Measurements from ENCODE around the gene NCAPH2.

NCAPH2 gene

DNA sequence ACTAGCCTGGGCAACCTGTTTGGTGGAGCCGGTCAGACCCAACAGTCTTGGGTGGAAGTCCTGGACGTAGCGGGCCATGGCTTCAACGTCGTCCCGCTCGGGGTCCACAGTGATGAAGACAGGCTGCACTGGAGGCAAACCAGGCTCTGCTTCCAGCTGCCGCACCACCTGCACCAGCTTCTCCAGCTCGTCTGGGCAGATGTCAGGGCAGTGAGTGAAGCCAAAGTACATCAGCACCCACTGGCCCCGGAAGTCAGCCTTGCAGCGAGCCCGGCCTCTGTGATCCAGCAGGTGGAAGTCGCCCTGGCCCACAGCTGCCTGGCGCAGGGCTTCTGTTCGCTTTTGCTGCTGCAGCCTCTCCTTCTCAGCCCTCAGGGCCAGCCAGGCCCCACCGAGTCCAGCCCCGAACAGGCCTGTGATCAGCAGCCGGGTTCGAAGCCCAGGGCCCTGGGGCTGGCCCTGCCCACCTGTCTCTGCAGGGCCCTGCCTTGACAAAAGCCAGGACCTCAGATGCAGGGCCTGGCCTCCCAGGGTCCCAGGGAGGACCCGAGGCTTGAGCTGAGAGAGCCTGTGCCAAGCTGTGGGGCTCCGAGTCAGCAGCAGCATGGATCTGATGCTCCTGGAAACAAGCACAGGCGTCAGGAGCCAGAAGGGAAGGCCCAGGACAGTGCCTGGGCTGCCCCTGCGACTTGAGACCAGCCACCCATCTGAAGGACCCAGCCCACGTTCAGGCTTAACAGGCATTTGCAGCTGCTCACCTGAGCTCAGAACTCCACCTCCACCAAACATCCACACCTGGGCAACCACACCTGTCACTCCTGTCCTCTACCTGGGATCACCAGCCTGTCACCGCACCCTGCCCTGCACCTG lies 16.0 kb downstream of the NCAPH2 start:
- Mint-ChIP-seq H3K9me3 (no peaks in the 10 kb centered on the region), H3K4me3 (peak overlapping the region; percentile 92 to 93), H3K36me3 (peaks cover 59 to 61% of the 10 kb centered on the region in 2 donors), H3K4me1 (peaks cover 36 to 62% of the 10 kb centered on the region in 2 donors), H3K27ac (peak overlapping the region; percentile 96), H3K27me3 (no peaks in the 10 kb centered on the region)
- no peak for ATAC-seq (replicated peaks)
- no peak for DNase-seq

DNA sequence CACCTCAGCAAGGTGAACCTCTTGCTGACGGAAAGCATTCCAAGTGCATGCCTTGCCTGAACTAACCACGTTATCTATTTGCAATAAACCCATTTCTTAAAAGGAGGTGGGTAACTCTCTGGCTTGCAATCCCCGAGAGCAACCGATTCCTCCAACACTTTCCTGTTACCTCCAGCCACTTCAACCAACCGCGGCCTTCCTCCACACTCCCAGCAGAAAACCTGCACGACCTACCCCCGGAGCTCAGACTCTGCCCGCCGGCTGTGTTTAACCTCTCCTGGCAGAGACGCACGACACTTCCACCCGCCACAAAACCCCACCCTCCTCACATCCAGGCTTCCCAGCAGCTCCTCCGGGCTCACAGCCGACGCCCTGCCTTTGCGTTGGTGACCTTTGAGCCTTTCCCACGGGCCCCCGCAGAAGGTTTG lies 16.7 kb downstream of the NCAPH2 start:
- no peaks in the 10 kb centered on the region for H3K27me3 Mint-ChIP-seq
- peak overlapping the region; percentile 96 for H3K27ac Mint-ChIP-seq

DNA sequence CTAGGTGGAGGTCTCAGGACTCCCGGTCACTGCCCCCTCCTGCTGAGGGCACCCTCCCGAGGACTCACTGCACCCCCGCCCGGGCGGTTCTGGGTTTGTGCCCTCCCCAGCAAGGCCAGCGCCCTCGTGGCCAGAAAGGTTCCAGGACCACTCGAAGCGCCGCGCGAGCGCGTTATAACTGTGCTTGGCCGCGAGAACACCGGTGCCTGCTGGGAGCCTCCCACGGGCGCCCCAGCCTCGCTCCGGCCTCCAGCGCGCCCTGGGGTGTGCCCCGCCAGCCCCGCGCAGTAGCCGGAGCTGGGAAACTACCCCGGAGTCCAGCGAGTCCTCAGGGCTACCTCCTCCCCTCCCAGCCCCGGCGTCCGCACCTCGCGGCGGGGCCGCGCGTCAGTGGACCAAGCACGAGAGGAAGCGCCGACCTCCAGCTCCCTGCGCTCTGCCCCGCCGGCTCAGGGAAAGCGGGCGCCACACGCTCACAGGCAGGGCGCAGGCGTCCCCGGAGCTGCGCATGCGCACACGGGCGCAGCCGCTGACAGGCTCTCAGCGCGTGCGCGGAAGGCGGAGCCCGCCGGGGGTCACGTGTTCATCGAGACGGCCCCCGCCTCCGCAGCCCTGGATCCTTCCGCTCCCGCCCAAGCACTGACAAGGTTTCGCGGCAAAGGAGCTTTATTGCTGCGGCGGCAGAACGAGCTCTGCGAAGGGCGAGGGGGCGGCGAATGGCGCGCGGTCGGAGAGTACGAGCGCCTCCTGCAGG lies 17.3 kb downstream of the NCAPH2 start, which contains the start of gene SCO2:
SCO2 (minus strand) TSS at position 495 of the 754 bp plus-strand sequence. CDS start 1,187 bp downstream, outside the sequence.
- H3K4me1 Mint-ChIP-seq = peaks cover 38 to 66% of the 10 kb centered on the region in 2 donors

More for the DNA sequence above, 16.7 kb downstream of the NCAPH2 start:
- ATAC-seq (replicated peaks) = no peak
- no peaks in the 10 kb centered on the region for H3K9me3 Mint-ChIP-seq
- H3K4me1 Mint-ChIP-seq = peaks cover 38 to 66% of the 10 kb centered on the region in 2 donors
- no peak for DNase-seq
- peaks cover 56 to 57% of the 10 kb centered on the region in 2 donors for H3K36me3 Mint-ChIP-seq
- H3K4me3 Mint-ChIP-seq = peak overlapping the region; percentile 92 to 93

DNA sequence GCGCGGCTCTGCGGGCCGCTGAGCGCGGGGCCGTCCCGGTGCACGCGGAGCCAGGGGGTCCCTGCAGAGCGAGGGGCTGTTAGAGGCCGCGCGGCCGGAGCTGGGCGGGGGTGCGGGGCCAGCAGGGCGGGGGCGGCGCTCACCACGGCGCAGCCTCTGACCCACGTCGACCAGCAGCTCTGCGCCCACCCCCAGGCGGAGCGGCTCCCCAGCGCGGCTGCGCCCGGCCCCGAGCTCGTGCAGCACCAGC lies 17.8 kb downstream of the NCAPH2 start:
- Mint-ChIP-seq H3K27me3 (no peaks in the 10 kb centered on the region), H3K4me3 (peak overlapping the region; percentile 92 to 93), H3K9me3 (no peaks in the 10 kb centered on the region), H3K36me3 (peaks cover 49 to 53% of the 10 kb centered on the region in 2 donors), H3K4me1 (peaks cover 38 to 66% of the 10 kb centered on the region in 2 donors), H3K27ac (peak overlapping the region; percentile 96)
- ATAC-seq (replicated peaks) (no peak), DNase-seq (no peak)

More for the DNA sequence above, 17.3 kb downstream of the NCAPH2 start, which contains the start of gene SCO2:
- H3K36me3 Mint-ChIP-seq = peaks cover 52 to 54% of the 10 kb centered on the region in 2 donors
- peak; percentile 96 for DNase-seq
- H3K27me3 Mint-ChIP-seq = no peaks in the 10 kb centered on the region
- H3K4me3 Mint-ChIP-seq = peak within 1 kb of the TSS; percentile 92 to 93
- ATAC-seq (replicated peaks) = peak; percentile 57
- peak within 1 kb of the TSS; percentile 96 for H3K27ac Mint-ChIP-seq
- no peaks in the 10 kb centered on the region for H3K9me3 Mint-ChIP-seq

DNA sequence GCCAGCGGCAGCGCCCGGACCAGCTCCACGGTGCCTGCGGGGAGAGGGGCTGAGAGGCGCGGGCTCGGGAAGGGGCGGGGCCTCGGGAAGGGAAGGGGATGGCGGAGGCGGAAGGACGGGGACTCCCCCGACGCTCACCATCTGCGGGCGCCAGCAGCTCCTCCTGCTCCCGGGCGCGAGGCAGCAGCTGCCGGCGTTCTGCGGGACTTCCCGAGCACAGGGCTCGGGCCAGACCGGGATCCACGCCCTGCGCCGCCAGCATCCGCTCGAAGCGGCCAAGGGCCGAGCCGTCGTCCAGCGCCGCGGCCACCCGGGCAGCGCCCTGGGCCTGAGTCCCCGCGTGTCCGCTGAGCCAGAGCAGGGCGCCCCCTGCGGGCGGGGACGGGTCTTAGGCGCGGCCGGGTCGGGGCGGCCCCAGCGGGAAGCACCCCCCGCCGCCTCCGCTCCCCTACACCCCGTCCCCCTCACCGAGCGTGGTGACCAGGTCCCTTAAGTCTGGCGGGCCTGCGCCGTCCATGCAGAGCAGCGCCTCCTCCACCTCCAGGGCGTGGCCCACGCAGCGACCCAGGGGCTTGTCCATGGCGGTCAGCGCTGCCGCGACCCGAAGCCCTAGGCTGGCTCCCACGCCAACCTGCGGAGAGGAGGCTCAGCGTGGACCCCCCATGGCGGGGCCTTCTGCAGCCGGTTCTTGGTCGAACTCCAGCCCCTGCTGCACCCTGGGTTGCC lies 18.2 kb downstream of the NCAPH2 start:
- Mint-ChIP-seq H3K9me3 (no peaks in the 10 kb centered on the region), H3K4me3 (peak overlapping the region; percentile 92 to 93), H3K27ac (peak overlapping the region; percentile 94), H3K27me3 (no peaks in the 10 kb centered on the region), H3K36me3 (peaks cover 49 to 50% of the 10 kb centered on the region in 2 donors), H3K4me1 (peaks cover 40 to 70% of the 10 kb centered on the region in 2 donors)
- ATAC-seq (replicated peaks) (peak; percentile 28 to 37), DNase-seq (peak; percentile 86)

DNA sequence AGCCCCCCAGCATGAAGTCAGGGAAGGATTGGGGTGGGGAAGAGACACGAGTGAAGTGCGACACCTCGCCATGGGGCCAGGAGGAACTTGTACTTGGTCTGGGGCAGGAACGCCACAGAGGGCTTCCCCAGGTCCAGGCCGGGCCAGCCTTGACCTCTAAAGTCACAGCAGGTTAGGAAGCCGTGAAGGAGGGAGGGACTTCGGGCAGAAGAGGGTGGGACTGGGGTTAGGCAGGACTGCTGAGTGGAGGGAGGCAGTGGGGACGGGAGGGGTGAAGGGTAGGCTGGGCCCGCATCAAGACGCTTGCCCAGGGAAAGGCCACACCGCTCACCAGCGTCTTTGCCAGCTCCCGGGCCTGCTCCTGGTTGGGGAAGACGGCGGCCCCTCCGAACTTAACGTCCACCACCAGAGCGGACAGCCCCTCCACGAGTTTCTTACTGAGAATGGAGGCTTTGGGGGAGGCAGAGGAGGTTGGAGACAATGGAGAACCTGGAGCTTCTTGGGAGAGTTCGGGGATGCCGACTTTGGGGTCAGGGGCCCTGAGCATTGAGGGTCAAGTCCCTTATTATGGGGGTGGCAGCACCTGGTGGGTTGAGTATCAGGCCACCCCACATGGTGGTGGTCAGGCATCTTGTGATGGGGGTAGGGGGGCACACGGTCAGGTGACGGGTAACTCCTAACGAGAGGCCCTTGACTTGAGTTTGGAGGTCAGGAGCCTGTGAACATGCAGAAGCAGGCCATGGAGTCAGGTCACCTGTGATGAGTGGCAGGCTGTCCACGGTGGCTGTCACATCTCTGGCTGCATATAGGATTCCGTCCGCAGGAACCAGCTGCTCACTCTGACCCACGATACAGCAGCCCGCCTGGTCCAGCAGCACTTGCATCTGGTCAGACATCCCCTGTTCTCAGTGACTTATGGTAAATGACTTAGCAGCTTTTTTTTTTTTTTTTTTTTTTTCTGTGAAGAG lies 19.1 kb downstream of the NCAPH2 start:
- Mint-ChIP-seq H3K4me3 (peak overlapping the region; percentile 87 to 93), H3K27me3 (no peaks in the 10 kb centered on the region), H3K36me3 (peaks cover 46 to 47% of the 10 kb centered on the region in 2 donors), H3K9me3 (no peaks in the 10 kb centered on the region), H3K27ac (peak overlapping the region; percentile 94), H3K4me1 (peaks cover 40 to 70% of the 10 kb centered on the region in 2 donors)
- peak; percentile 70 for DNase-seq
- peak; percentile 22 to 23 for ATAC-seq (replicated peaks)

DNA sequence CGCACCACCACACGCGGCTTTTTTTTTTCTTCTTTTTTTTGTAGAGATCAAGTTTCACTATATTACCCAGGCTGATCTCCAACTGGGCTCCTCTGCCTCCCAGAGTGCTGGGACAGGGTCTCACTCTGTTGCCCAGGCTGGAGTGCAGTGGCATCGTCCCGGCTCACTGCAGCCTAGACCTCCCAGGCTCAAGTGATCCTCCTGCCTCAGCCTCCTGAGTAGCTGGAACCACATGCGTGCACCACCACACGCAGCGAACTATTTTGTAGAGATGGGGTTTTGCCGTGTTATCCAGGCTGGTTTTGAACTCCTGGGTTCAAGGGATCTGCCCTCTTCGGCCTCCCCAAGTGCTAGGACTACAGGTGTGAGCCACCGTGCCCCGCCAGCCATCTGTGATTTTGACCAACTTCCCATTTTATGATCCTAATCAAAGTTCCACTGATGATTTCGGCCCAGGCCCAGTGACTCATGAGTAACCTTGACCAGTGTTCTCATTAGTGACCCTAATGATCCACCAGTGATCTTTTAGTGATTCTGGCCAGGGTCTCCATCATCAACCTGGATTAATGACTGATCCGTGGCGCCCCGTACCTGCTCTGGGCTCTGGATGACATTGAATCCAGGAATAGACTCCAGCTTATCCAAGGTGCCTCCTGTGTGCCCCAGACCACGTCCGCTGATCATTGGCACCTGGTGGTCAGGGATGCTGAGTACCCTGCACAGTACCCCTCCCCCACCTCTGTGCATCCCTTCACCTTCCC lies 20.1 kb downstream of the NCAPH2 start:
- ATAC-seq (replicated peaks) = no peak
- Mint-ChIP-seq H3K9me3 (no peaks in the 10 kb centered on the region), H3K27ac (peak overlapping the region; percentile 94), H3K4me1 (peaks cover 44 to 72% of the 10 kb centered on the region in 2 donors), H3K27me3 (no peaks in the 10 kb centered on the region), H3K36me3 (peaks cover 42 to 44% of the 10 kb centered on the region in 2 donors), H3K4me3 (peak overlapping the region; percentile 87 to 93)
- DNase-seq = no peak

DNA sequence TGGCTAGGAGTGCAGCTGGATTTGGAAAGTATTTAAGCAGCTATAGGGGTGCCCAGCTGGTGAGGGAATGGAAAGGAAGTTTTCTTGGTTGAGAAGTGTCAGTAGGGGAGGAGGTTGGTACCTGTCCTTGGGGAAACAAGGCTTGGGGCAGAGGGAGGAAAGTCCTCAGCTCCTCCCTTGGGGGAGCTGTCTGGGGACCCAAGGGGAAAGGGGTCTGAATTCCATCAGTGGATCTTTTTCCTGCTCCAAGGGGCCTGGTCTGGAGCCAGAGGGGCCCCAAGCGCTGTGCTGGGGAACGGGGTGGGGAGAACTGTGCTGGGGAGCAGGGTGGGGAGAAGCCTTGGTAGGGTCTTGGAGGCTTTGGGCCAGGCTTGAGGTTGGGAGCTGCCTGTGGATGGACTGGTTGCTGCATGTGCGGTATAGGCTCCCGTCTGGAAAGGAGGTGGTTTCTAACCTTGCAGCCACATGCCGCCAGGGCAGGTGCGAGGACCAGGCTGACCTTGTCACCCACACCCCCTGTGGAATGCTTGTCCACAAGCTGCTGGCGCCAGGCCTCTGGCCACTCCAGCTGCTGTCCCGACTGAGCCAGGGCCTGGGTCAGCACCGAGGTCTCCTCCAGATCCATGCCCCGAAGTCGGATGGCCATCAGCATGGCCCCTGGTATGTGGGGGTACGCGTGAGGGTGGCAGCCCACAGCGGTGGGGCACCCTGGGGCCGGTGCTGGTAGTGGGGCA lies 20.8 kb downstream of the NCAPH2 start:
- peaks cover 49 to 68% of the 10 kb centered on the region in 2 donors for H3K4me1 Mint-ChIP-seq
- no peak for ATAC-seq (replicated peaks)

DNA sequence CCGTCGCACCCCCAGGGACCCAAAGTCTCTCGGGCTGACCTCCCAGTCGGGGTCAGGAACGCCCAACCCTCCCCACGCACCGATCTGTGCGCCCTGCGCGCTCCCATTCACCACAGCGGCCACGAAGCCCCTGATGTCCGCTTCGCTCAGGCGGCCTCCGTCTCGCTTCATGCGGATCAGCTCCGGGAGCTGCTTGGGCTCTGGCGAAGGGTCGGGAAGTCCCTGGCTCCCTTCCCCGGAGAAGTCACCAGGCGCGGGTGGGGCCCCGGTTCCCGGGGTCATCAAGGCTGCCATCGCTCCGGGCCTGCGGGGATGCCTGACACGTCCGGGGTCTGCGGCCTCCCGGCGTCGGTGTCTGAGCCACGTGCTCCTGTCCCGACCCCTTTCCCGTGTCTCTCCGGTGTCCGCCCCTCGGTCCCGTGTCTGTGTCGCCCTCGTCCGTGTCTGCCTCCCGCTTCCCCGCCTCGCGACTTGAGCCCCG lies 21.4 kb downstream of the NCAPH2 start:
- no peak for DNase-seq
- peaks cover 48 to 68% of the 10 kb centered on the region in 2 donors for H3K4me1 Mint-ChIP-seq
- peak overlapping the region; percentile 87 to 93 for H3K4me3 Mint-ChIP-seq
- H3K36me3 Mint-ChIP-seq = peaks cover 35 to 39% of the 10 kb centered on the region in 2 donors
- H3K27ac Mint-ChIP-seq = peak overlapping the region; percentile 94
- no peaks in the 10 kb centered on the region for H3K9me3 Mint-ChIP-seq
- no peak for ATAC-seq (replicated peaks)
- H3K27me3 Mint-ChIP-seq = no peaks in the 10 kb centered on the region

More for the DNA sequence above, 20.8 kb downstream of the NCAPH2 start:
- DNase-seq = no peak
- no peaks in the 10 kb centered on the region for H3K9me3 Mint-ChIP-seq
- H3K27ac Mint-ChIP-seq = peak overlapping the region; percentile 94
- peak overlapping the region; percentile 87 to 93 for H3K4me3 Mint-ChIP-seq
- no peaks in the 10 kb centered on the region for H3K27me3 Mint-ChIP-seq
- peaks cover 39 to 43% of the 10 kb centered on the region in 2 donors for H3K36me3 Mint-ChIP-seq

DNA sequence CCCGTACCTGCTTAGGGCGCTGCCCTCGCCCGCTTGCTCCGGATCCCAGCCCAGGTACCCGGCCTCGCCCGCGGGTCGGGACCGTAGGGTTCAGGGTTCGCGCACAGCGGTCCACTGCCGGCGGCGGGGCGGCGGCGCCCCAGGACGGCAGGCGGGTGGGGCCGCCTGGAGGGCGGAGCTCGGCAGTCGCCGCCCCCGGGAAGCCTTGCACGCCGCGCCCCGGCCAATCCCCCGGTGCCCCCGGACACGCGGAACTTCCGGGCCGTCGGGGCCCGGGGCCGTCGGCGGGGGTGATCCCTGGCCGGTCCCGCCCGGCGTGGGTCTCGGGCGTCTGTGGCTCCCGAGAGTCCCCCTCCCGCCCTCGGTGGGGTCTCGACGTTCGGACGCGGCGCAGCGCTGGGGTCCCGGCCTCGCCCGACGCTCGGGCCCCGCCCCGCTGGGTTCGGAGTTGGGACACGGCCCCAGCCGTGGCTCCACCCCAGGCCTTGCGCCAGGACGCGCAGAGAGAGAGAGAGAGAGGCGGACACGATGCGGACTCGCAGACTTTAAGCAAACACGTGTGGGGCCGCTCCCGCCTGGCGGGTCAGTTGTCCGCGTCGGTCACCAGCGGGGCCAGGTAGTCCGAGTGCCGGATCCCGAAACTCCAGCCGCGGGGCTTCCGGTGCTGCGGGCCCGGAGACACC lies 22.0 kb downstream of the NCAPH2 start, which contains the start of gene TYMP:
TYMP (minus strand) TSS at position 116 of the 683 bp plus-strand sequence. CDS start 303 bp downstream, outside the sequence.
- peak; percentile 33 to 35 for ATAC-seq (replicated peaks)
- H3K36me3 Mint-ChIP-seq = peaks cover 29 to 33% of the 10 kb centered on the region in 2 donors
- H3K9me3 Mint-ChIP-seq = no peaks in the 10 kb centered on the region
- no peaks in the 10 kb centered on the region for H3K27me3 Mint-ChIP-seq
- H3K4me3 Mint-ChIP-seq = peak within 1 kb of the TSS; percentile 93 to 99
- H3K27ac Mint-ChIP-seq = peak within 1 kb of the TSS; percentile 100
- DNase-seq = peak; percentile 80
- peaks cover 45 to 67% of the 10 kb centered on the region in 2 donors for H3K4me1 Mint-ChIP-seq

DNA sequence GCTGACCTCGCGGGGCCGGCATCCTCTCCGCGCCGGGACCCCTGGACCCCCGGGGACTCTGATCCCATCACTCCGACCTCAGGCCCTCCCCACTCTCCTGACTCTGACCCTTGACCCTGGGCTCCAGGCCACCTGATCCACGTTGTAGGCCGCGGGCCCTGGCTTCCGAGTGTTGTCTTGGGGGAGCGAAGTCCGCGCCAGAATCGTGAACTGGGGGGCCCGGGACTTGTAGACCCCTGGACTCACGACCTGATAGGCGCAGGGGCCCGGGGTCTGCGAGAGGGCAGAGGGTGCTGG lies 22.5 kb downstream of the NCAPH2 start:
- H3K9me3 Mint-ChIP-seq = no peaks in the 10 kb centered on the region
- H3K4me1 Mint-ChIP-seq = peaks cover 45 to 62% of the 10 kb centered on the region in 2 donors
- no peaks in the 10 kb centered on the region for H3K27me3 Mint-ChIP-seq
- H3K36me3 Mint-ChIP-seq = peaks cover 29% of the 10 kb centered on the region in 2 donors
- no peak for DNase-seq
- peak overlapping the region; percentile 93 to 99 for H3K4me3 Mint-ChIP-seq
- peak overlapping the region; percentile 100 for H3K27ac Mint-ChIP-seq
- ATAC-seq (replicated peaks) = peak; percentile 2 to 7

Data from stimulated activated naive B cell treated with anti-CD40 and anti-IgM and Interleukin-4, amounts not matched to agents 10 μg/mL and 1 μg/mL and 100 μg/mL, for 72 hours (primary cell).